HCT116 (cell line): ENCODE measurements around the gene SYNDIG1. TPM values are rescaled to one million over a fixed set of nuclear protein-coding genes. Genes with fewer than 3 reads are reported as not detected.

Source experiments
- ATAC-seq: fragments of 200-7000 bp; cut with Tn5 transposase; 2 replicates; pipeline ENCODE4 v1.9.1; 2020; ENCODE audit warnings: mild to moderate bottlenecking, moderate library complexity
- BruUV-seq: library from RNA; stranded (reverse); fragments of 400-500 nt; replicated peaks from 2 replicates; lab custom pipeline; 2021; lab: Mats Ljungman, UMichigan
- CTCF ChIA-PET: fragments of 300-600 bp; sonication (Branson Sonifier 250); formaldehyde crosslinking; loops from one replicate; lab custom pipeline; 2021; ENCODE audit warnings: antibody characterized with exemption; lab: Charles Lee
- POLR2A ChIA-PET: fragments of 300-600, 350-600 bp; sonication (Branson Sonifier 250); formaldehyde crosslinking; loops from one replicate; lab custom pipeline; 2021; ENCODE audit warnings: antibody characterized with exemption; lab: Charles Lee
- RAD21 ChIA-PET, 2 experiments: fragments of 300-600 bp; sonication (Branson Sonifier 250); formaldehyde crosslinking; loops; one replicate each; lab custom pipeline; 2023; ENCODE audit warnings: low total read pairs in 2 of 2; ENCODE audit not compliant: uncharacterized antibody in 2 of 2, unreplicated experiment in 2 of 2, low non-redundant PET in 1 of 2; lab: Charles Lee
- DNase-seq: peaks from one replicate; pipeline ENCODE4 v3.0.0-alpha.2; 2010; ENCODE audit warnings: low read depth, low spot score
- H2AFZ ChIP-seq: fragments of 200-600 bp; shearing (Covaris generic), sonication (generic); 2 replicates; pipeline ENCODE4 v1.6.1; 2017; ENCODE audit warnings: low read depth, mixed run types, mixed read lengths, antibody characterized with exemption, low read length; ENCODE audit not compliant: poor library complexity, severe bottlenecking
- H3K27ac ChIP-seq: 2 replicates; pipeline ENCODE4 v1.5.1; 2012; ENCODE audit warnings: low read depth, low read length
- H3K27me3 ChIP-seq: fragments of 200-600 bp; sonication (generic); 2 replicates; pipeline ENCODE4 v1.6.1; 2016; ENCODE audit warnings: mixed run types, low read length, mixed read lengths; ENCODE audit not compliant: insufficient read depth
- H3K36me3 ChIP-seq, 2 experiments: fragments of 200-500 bp in 1 of 2; fragments of 200-600 bp in 1 of 2; sonication (Bioruptor generic) in 1 of 2; sonication (generic) in 1 of 2; 2 replicates each; pipeline versions ENCODE4 v1.5.1 to v1.6.1; 2014 to 2016; ENCODE audit warnings: low read length in 2 of 2, inconsistent platforms in 1 of 2, mixed read lengths in 1 of 2, mixed run types in 1 of 2; ENCODE audit not compliant: insufficient read depth in 2 of 2, control insufficient read depth in 1 of 2
- H3K4me1 ChIP-seq, 2 experiments: fragments of 200-600 bp in 1 of 2; sonication (generic) in 1 of 2; 2 replicates each; pipeline versions ENCODE4 v1.5.1 to v1.6.1; 2012 to 2017; ENCODE audit warnings: low read length in 2 of 2, inconsistent platforms in 1 of 2, mild to moderate bottlenecking in 1 of 2, mixed read lengths in 1 of 2, mixed run types in 1 of 2, moderate library complexity in 1 of 2; ENCODE audit not compliant: insufficient read depth in 2 of 2, control insufficient read depth in 1 of 2
- H3K4me2 ChIP-seq: fragments of 200-600 bp; sonication (generic); 2 replicates; pipeline ENCODE4 v1.6.1; 2017; ENCODE audit warnings: mixed run types, low read length, mixed read lengths
- H3K4me3 ChIP-seq, 2 experiments: fragments of 200-600 bp in 1 of 2; sonication (generic) in 1 of 2; replicated peaks in 1 of 2; 2 replicates each; pipeline ENCODE4 v1.5.1; 2011 to 2016; ENCODE audit warnings: low read length in 2 of 2, control low read depth in 1 of 2, low read depth in 1 of 2, mild to moderate bottlenecking in 1 of 2, mixed read lengths in 1 of 2, mixed run types in 1 of 2
- H3K79me2 ChIP-seq: fragments of 200-600 bp; sonication (generic); 2 replicates; pipeline ENCODE4 v1.6.1; 2017; ENCODE audit warnings: mild to moderate bottlenecking, mixed run types, low read length, moderate library complexity, mixed read lengths; ENCODE audit not compliant: insufficient read depth
- H3K9ac ChIP-seq: fragments of 200-600 bp; sonication (generic); 2 replicates; pipeline ENCODE4 v1.6.1; 2016; ENCODE audit warnings: low read length, mixed read lengths
- H3K9me2 ChIP-seq: fragments of 200-600 bp; sonication (generic), shearing (Covaris generic); 2 replicates; pipeline ENCODE4 v1.6.1; 2017; ENCODE audit warnings: mixed run types, mild to moderate bottlenecking, moderate library complexity; ENCODE audit not compliant: insufficient read depth
- H3K9me3 ChIP-seq, 2 experiments: fragments of 200-500 bp in 1 of 2; fragments of 200-600 bp in 1 of 2; sonication (Bioruptor generic) in 1 of 2; sonication (generic) in 1 of 2; 2 replicates each; pipeline ENCODE4 v1.6.1; 2014 to 2017; ENCODE audit warnings: low read length in 2 of 2, mixed read lengths in 2 of 2, inconsistent platforms in 1 of 2, low read depth in 1 of 2, mild to moderate bottlenecking in 1 of 2, mixed run types in 1 of 2, moderate library complexity in 1 of 2; ENCODE audit not compliant: control insufficient read depth in 1 of 2, insufficient read depth in 1 of 2
- H4K20me1 ChIP-seq: fragments of 200-600 bp; sonication (generic), shearing (Covaris generic); 2 replicates; pipeline ENCODE4 v1.6.1; 2017; ENCODE audit warnings: mixed run types, mild to moderate bottlenecking, moderate library complexity; ENCODE audit not compliant: insufficient read depth
- CBX3 ChIP-seq: IDR thresholded peaks from 2 replicates; pipeline ENCODE4 v1.6.1; 2012; ENCODE audit warnings: low read depth
- EGR1 ChIP-seq: IDR thresholded peaks from 2 replicates; pipeline ENCODE4 v1.6.1; 2012; ENCODE audit warnings: low read depth
- ELF1 ChIP-seq: IDR thresholded peaks from 2 replicates; pipeline ENCODE4 v1.6.1; 2012; ENCODE audit warnings: low read depth, borderline replicate concordance
- EZH2 ChIP-seq: fragments of 200-600 bp; sonication (generic); IDR thresholded peaks from 2 replicates; pipeline ENCODE4 v1.6.1; 2017; ENCODE audit warnings: antibody characterized with exemption, mixed run types
- EZH2phosphoT487 ChIP-seq: fragments of 200-600 bp; IDR thresholded peaks from 2 replicates; pipeline ENCODE4 v1.6.1; 2018; ENCODE audit warnings: antibody characterized with exemption, borderline replicate concordance
- FOSL1 ChIP-seq: IDR thresholded peaks from 2 replicates; pipeline ENCODE4 v1.6.1; 2012; ENCODE audit warnings: low read depth
- JUND ChIP-seq: IDR thresholded peaks from 2 replicates; pipeline ENCODE4 v1.6.1; 2012
- POLR2AphosphoS5 ChIP-seq: IDR thresholded peaks from 2 replicates; pipeline ENCODE4 v1.6.1; 2011; ENCODE audit warnings: mild to moderate bottlenecking, low read depth, low read length, moderate library complexity
- RAD21 ChIP-seq: IDR thresholded peaks from 2 replicates; pipeline ENCODE4 v1.6.1; 2012; ENCODE audit warnings: low read depth, mild to moderate bottlenecking
- SP1 ChIP-seq: IDR thresholded peaks from 2 replicates; pipeline ENCODE4 v1.6.1; 2012; ENCODE audit warnings: low read depth
- SRF ChIP-seq: IDR thresholded peaks from 2 replicates; pipeline ENCODE4 v1.6.1; 2012; ENCODE audit warnings: low read depth
- TCF7L2 ChIP-seq: IDR thresholded peaks from 2 replicates; pipeline ENCODE4 v1.7.0; 2011; ENCODE audit warnings: borderline replicate concordance, inconsistent platforms; ENCODE audit not compliant: insufficient read depth, insufficient read length; ENCODE audit errors: extremely low read depth
- ZFX ChIP-seq: fragments of 450-650 bp; IDR thresholded peaks from 2 replicates; pipeline ENCODE4 v1.6.1; 2017
- ZNF274 ChIP-seq: fragments of 200-500 bp; sonication (Bioruptor generic); IDR thresholded peaks from 2 replicates; pipeline ENCODE4 v1.6.1; 2014; ENCODE audit warnings: mild to moderate bottlenecking, low read depth, low read length, inconsistent platforms
- intact Hi-C: fragments of 100-400 bp; cut with micrococcal nuclease; formaldehyde crosslinking; loops from 2 replicates; pipeline ENCODE4 v1.10.0; 2022
- total RNA-seq: library from RNA; stranded (reverse); gene quantifications from one replicate; pipeline ENCODE4 v1.2.1, GENCODE V29; 2021; ENCODE audit not compliant: unreplicated experiment
- TF ChIP-seq, protein P1 (sequence below): IDR thresholded peaks from 2 replicates; pipeline ENCODE4 v1.6.1; 2012; ENCODE audit warnings: low read depth
- TF ChIP-seq, protein P2 (sequence below): IDR thresholded peaks from 2 replicates; pipeline ENCODE4 v1.6.1; 2012
- TF ChIP-seq, protein P3 (sequence below): IDR thresholded peaks from 2 replicates; pipeline ENCODE4 v1.6.1; 2011; ENCODE audit warnings: mild to moderate bottlenecking, low read length, moderate library complexity; ENCODE audit not compliant: insufficient replicate concordance; ENCODE audit errors: extremely low read depth
- TF ChIP-seq, protein P4 (sequence below): IDR thresholded peaks from 2 replicates; pipeline ENCODE4 v1.6.1; 2012
- TF ChIP-seq, protein P5 (sequence below), 3 experiments: fragments of 200-600 bp in 1 of 3; sonication (generic) in 1 of 3; IDR thresholded peaks in 2 of 3; conservative IDR thresholded peaks in 1 of 3; 2 replicates each; pipeline ENCODE4 v1.5.1; 2012 to 2017; ENCODE audit warnings: low read depth in 2 of 3, low read length in 2 of 3, antibody characterized with exemption in 1 of 3, borderline replicate concordance in 1 of 3, control low read depth in 1 of 3, mild to moderate bottlenecking in 1 of 3, mixed read lengths in 1 of 3, mixed run types in 1 of 3, moderate library complexity in 1 of 3; ENCODE audit not compliant: insufficient read depth in 1 of 3

The SYNDIG1 gene
- total RNA-seq, 1 experiment from 2014 or later = not detected

DNA sequence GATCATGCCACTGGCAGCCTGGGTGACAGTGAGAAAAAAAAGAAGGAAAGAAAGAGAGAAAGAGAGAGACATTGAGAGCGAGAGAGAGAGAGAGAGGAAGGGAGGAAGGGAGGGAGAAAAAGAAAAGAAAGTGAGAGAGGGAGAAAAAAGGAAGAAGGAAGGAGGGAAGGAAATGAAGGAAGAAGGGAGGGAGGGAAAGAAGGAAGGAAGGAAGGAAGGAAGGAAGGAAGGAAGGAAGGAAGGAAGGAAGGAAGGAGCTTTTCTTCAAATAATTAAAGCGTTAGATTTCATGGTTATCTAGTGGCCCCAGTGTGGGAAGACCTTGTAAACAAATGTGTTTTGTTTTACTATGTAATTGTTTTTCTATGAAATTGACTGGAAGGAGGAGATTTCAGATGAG is 170.8 kb downstream of the SYNDIG1 start:
- no peaks in the 10 kb centered on the region for H4K20me1 ChIP-seq
- H3K79me2 ChIP-seq = no peaks in the 10 kb centered on the region
- no peaks in the 10 kb centered on the region for H3K9me2 ChIP-seq
- H3K4me2 ChIP-seq = no peak overlapping the region
- H3K27ac ChIP-seq = no peak overlapping the region
- ChIA-PET POLR2A (no interaction called here), RAD21 (no interaction called here), CTCF (no interaction called here)
- no peaks in the 10 kb centered on the region for H3K36me3 ChIP-seq
- no peak overlapping the region for H3K4me3 ChIP-seq
- peaks cover 1 to 2% of the 10 kb centered on the region in 2 experiments; a peak in 2 of 4 replicates for H3K4me1 ChIP-seq
- intact Hi-C loops = no loop called here
- H2AFZ ChIP-seq = no peak overlapping the region
- no peaks in the 10 kb centered on the region for H3K9me3 ChIP-seq
- BruUV-seq = no TSS peak
- no peak for TF ChIP-seq SP1
- TF ChIP-seq, protein P1, sequence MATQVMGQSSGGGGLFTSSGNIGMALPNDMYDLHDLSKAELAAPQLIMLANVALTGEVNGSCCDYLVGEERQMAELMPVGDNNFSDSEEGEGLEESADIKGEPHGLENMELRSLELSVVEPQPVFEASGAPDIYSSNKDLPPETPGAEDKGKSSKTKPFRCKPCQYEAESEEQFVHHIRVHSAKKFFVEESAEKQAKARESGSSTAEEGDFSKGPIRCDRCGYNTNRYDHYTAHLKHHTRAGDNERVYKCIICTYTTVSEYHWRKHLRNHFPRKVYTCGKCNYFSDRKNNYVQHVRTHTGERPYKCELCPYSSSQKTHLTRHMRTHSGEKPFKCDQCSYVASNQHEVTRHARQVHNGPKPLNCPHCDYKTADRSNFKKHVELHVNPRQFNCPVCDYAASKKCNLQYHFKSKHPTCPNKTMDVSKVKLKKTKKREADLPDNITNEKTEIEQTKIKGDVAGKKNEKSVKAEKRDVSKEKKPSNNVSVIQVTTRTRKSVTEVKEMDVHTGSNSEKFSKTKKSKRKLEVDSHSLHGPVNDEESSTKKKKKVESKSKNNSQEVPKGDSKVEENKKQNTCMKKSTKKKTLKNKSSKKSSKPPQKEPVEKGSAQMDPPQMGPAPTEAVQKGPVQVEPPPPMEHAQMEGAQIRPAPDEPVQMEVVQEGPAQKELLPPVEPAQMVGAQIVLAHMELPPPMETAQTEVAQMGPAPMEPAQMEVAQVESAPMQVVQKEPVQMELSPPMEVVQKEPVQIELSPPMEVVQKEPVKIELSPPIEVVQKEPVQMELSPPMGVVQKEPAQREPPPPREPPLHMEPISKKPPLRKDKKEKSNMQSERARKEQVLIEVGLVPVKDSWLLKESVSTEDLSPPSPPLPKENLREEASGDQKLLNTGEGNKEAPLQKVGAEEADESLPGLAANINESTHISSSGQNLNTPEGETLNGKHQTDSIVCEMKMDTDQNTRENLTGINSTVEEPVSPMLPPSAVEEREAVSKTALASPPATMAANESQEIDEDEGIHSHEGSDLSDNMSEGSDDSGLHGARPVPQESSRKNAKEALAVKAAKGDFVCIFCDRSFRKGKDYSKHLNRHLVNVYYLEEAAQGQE = no peak
- no peak for TF ChIP-seq CBX3
- no peak for TF ChIP-seq EZH2phosphoT487
- TF ChIP-seq POLR2AphosphoS5 = no peak
- TF ChIP-seq ZFX = no peak
- TF ChIP-seq, protein P2, sequence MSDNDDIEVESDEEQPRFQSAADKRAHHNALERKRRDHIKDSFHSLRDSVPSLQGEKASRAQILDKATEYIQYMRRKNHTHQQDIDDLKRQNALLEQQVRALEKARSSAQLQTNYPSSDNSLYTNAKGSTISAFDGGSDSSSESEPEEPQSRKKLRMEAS = no peak
- no peak for TF ChIP-seq JUND
- TF ChIP-seq EZH2 = no peak
- TF ChIP-seq, protein P3, sequence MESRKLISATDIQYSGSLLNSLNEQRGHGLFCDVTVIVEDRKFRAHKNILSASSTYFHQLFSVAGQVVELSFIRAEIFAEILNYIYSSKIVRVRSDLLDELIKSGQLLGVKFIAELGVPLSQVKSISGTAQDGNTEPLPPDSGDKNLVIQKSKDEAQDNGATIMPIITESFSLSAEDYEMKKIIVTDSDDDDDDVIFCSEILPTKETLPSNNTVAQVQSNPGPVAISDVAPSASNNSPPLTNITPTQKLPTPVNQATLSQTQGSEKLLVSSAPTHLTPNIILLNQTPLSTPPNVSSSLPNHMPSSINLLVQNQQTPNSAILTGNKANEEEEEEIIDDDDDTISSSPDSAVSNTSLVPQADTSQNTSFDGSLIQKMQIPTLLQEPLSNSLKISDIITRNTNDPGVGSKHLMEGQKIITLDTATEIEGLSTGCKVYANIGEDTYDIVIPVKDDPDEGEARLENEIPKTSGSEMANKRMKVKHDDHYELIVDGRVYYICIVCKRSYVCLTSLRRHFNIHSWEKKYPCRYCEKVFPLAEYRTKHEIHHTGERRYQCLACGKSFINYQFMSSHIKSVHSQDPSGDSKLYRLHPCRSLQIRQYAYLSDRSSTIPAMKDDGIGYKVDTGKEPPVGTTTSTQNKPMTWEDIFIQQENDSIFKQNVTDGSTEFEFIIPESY = no peak
- no peak for TF ChIP-seq EGR1
- TF ChIP-seq ELF1 = no peak
- TF ChIP-seq SRF = no peak
- no peak for TF ChIP-seq ZNF274
- no peak for TF ChIP-seq FOSL1
- TF ChIP-seq RAD21 = no peak
- TF ChIP-seq, protein P4, sequence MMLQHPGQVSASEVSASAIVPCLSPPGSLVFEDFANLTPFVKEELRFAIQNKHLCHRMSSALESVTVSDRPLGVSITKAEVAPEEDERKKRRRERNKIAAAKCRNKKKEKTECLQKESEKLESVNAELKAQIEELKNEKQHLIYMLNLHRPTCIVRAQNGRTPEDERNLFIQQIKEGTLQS = no peak
- TF ChIP-seq, protein P5, sequence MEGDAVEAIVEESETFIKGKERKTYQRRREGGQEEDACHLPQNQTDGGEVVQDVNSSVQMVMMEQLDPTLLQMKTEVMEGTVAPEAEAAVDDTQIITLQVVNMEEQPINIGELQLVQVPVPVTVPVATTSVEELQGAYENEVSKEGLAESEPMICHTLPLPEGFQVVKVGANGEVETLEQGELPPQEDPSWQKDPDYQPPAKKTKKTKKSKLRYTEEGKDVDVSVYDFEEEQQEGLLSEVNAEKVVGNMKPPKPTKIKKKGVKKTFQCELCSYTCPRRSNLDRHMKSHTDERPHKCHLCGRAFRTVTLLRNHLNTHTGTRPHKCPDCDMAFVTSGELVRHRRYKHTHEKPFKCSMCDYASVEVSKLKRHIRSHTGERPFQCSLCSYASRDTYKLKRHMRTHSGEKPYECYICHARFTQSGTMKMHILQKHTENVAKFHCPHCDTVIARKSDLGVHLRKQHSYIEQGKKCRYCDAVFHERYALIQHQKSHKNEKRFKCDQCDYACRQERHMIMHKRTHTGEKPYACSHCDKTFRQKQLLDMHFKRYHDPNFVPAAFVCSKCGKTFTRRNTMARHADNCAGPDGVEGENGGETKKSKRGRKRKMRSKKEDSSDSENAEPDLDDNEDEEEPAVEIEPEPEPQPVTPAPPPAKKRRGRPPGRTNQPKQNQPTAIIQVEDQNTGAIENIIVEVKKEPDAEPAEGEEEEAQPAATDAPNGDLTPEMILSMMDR (IDR thresholded peaks at IDR 0.05 in 2 of 3, conservative IDR thresholded peaks at IDR 0.05 in 1 of 3; ENCODE audit: borderline replicate concordance in 1 of 3, insufficient read depth in 1 of 3, low read depth in 2 of 3, low read length in 2 of 3) = no peak
- no peak for TF ChIP-seq TCF7L2
- DNase-seq (no peak), ATAC-seq (no peak)
- H3K9ac ChIP-seq = no peak overlapping the region
- peaks cover 19% of the 10 kb centered on the region; the same call in 1 of the 2 replicates for H3K27me3 ChIP-seq
